HG02610 (cell line): Measurements from ENCODE around the gene EFCAB11.

Source experiments
- ATAC-seq: cut with Tn5 transposase; IDR thresholded peaks from one replicate; pipeline ENCODE4 v1.9.1; 2021; ENCODE audit warnings: mild to moderate bottlenecking, moderate library complexity; ENCODE audit not compliant: unreplicated experiment

Gene EFCAB11

GRCh38 chr14:89827265-89827664 is 127.3 kb downstream of the EFCAB11 start:
- no peak for ATAC-seq

GRCh38 chr14:89826596-89826995 is 127.9 kb downstream of the EFCAB11 start:
- no peak for ATAC-seq

- ATAC-seq: no peak
Observed at GRCh38 chr14:89823743-89824142, 130.8 kb downstream of the EFCAB11 start.

- no peak for ATAC-seq
Observed at GRCh38 chr14:89814126-89814525, 140.4 kb downstream of the EFCAB11 start.

GRCh38 chr14:89813617-89814031 is 140.9 kb downstream of the EFCAB11 start:
- no peak for ATAC-seq

- no peak for ATAC-seq
Observed at GRCh38 chr14:89811954-89812575, 142.5 kb downstream of the EFCAB11 start.

GRCh38 chr14:89810101-89810500 is 144.4 kb downstream of the EFCAB11 start:
- ATAC-seq: no peak

GRCh38 chr14:89807892-89808291 is 146.6 kb downstream of the EFCAB11 start:
- no peak for ATAC-seq

GRCh38 chr14:89807151-89807550 is 147.4 kb downstream of the EFCAB11 start:
- ATAC-seq: no peak

GRCh38 chr14:89806451-89806850 is 148.1 kb downstream of the EFCAB11 start:
- ATAC-seq: no peak

- no peak for ATAC-seq
Observed at GRCh38 chr14:89805501-89805900, 149.0 kb downstream of the EFCAB11 start.

GRCh38 chr14:89803542-89803941 is 151.0 kb downstream of the EFCAB11 start:
- no peak for ATAC-seq

- ATAC-seq: no peak
Observed at GRCh38 chr14:89801136-89801535, 153.4 kb downstream of the EFCAB11 start.

- no peak for ATAC-seq
Observed at GRCh38 chr14:89798212-89798773, 156.2 kb downstream of the EFCAB11 start.

GRCh38 chr14:89797148-89797547 is 157.4 kb downstream of the EFCAB11 start:
- no peak for ATAC-seq

- no peak for ATAC-seq
Observed at GRCh38 chr14:89794096-89794495, 160.4 kb downstream of the EFCAB11 start.

- ATAC-seq: no peak
Observed at GRCh38 chr14:89793367-89793716, 161.2 kb downstream of the EFCAB11 start.

GRCh38 chr14:89792489-89793366 is 161.8 kb downstream of the EFCAB11 start:
- no peak for ATAC-seq

GRCh38 chr14:89787525-89787924 is 167.0 kb downstream of the EFCAB11 start:
- ATAC-seq: no peak

- ATAC-seq: no peak
Observed at GRCh38 chr14:89781046-89781445, 173.5 kb downstream of the EFCAB11 start.

GRCh38 chr14:89779707-89780106 is 174.8 kb downstream of the EFCAB11 start:
- no peak for ATAC-seq

- no peak for ATAC-seq
Observed at GRCh38 chr14:89775946-89776345, 178.6 kb downstream of the EFCAB11 start.
